ENCODE results near the gene PIAS4. TPM values are rescaled to one million over a fixed set of nuclear protein-coding genes. Genes with fewer than 3 reads are reported as not detected.

PIAS4 gene
- total and polyA plus RNA-seq, 9 donors = 14.7 to 26.2 (median 23.6) TPM

DNA sequence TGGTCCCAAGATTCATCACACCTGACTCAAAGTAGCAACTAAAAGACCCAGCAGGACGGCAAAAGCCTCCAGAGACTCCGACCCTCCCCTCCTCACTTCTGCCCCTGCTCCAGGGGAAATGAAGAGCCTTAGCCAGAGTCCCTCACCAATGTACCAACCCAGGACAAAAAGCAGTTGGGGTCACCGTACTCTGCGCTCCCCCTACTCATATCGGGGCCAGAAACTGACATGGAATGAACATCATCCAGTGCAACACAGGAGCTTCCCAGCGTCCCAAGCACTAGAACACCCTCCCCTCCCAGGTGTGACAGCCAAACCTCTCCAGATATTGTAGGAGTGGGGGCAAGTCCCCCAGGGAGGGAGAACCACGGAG, 24.0 kb upstream of the PIAS4 start:
- Histone ChIP-seq H3K4me3 (ENCODE audit: low read length) (peak overlapping the region; percentile 98), H3K27me3 (ENCODE audit: control insufficient read depth, insufficient read depth, low read length) (peaks cover 13% of the 10 kb centered on the region), H3K27ac (ENCODE audit: low read length) (peak overlapping the region; percentile 90), H3K9me3 (replicated peaks; ENCODE audit: control insufficient read depth, low read depth, low read length) (no peaks in the 10 kb centered on the region), H3K4me1 (ENCODE audit: control insufficient read depth, insufficient read depth, low read length) (peaks cover 49% of the 10 kb centered on the region), H3K36me3 (ENCODE audit: control insufficient read depth, insufficient read depth, low read length) (peaks cover 57% of the 10 kb centered on the region)
- no peak for DNase-seq
- WGBS (ENCODE audit: insufficient coverage) = 36% methylated on average over 2 of the region's 7 CpGs

DNA sequence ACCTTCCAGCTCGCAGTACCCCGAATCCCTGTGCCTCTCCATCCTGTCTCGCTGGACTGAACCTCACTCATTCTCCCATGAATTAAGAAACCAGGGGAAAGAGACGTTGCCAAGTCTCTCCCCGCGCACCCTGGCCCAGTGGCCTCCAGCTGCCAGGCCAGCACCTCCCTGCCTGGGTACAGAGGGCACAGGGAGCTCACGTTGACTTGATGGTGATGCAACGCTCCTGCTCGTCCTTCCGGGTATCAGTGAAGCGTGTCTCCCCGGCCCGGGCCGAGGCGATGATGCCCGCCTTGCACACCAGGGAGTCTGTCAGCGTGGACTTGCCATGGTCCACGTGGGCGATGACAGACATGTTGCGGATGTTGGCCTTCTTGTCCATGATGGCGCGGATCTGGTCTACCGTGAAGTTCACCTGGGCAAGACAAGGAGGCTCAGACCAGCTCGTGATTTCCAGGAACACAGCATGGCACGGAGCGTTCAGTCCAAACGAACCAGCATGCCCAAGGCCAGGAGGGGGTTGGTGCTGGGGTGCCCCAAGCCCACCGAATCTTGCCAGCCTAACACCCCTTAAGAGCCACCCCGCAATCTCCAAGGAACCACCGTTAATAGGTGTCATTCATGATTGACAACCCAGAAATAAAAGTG, 23.5 kb upstream of the PIAS4 start:
- 47% methylated on average over 25 of the region's 30 CpGs for WGBS (ENCODE audit: insufficient coverage)
- peaks cover 49% of the 10 kb centered on the region for H3K4me1 ChIP-seq (ENCODE audit: control insufficient read depth, insufficient read depth, low read length)
- peak overlapping the region; percentile 98 for H3K4me3 ChIP-seq (ENCODE audit: low read length)
- peak; percentile 28 for DNase-seq
- peaks cover 13% of the 10 kb centered on the region for H3K27me3 ChIP-seq (ENCODE audit: control insufficient read depth, insufficient read depth, low read length)
- peak overlapping the region; percentile 90 for H3K27ac ChIP-seq (ENCODE audit: low read length)
- H3K36me3 ChIP-seq (ENCODE audit: control insufficient read depth, insufficient read depth, low read length) = peaks cover 53% of the 10 kb centered on the region
- no peaks in the 10 kb centered on the region for H3K9me3 ChIP-seq (replicated peaks; ENCODE audit: control insufficient read depth, low read depth, low read length)

- Histone ChIP-seq H3K4me1 (ENCODE audit: control insufficient read depth, insufficient read depth, low read length) (peaks cover 49% of the 10 kb centered on the region), H3K4me3 (ENCODE audit: low read length) (peak overlapping the region; percentile 98), H3K27me3 (ENCODE audit: control insufficient read depth, insufficient read depth, low read length) (peaks cover 13% of the 10 kb centered on the region), H3K36me3 (ENCODE audit: control insufficient read depth, insufficient read depth, low read length) (peaks cover 48% of the 10 kb centered on the region), H3K27ac (ENCODE audit: low read length) (peak overlapping the region; percentile 90), H3K9me3 (replicated peaks; ENCODE audit: control insufficient read depth, low read depth, low read length) (no peaks in the 10 kb centered on the region)
- WGBS (ENCODE audit: insufficient coverage) = 0% methylated on average over 4 of the region's 10 CpGs
- DNase-seq = peak; percentile 47
Observed at GRCh38 chr19:3984584-3984907, 23.0 kb upstream of the PIAS4 start.

DNA sequence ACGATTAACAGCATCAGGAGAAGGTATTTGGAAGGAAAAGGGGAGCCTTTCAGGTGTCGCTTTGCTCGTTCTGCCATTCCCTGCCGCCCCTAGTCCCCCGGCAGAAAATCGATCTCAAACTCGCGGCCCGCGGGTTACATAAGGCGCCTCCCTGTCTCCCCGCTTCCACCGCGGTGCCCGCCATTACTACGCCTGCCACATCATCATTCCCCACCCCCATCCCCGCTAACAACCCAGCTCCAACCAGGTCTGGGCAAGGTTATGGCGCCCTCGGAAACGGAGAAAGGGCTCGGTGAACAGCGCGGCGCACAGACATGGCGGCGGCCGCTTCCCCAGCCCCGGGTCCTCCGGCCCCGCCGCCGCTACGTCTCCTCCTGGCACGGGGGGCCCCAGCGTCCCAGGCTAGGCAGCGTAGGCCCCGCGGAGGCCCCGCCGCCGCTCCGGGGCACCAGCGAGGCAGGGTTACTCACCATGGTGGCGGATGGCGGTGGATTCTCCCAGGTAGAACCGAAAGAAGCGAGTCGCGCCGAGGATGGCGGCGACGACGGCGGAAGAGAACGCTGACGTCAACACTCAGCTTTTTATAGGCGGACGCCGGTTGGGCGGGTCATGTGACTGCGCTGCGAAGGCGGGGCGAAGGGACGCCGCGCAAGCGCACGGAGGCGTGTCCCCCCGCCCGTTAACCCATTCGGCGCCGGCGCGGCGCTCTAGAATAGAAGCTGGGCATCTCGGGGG, 22.5 kb upstream of the PIAS4 start, which contains the start of gene EEF2:
TSS of gene EEF2 (minus strand) at position 556 of the 735 bp plus-strand sequence. CDS start at position 473, 83 bp downstream.
- peak within 1 kb of the TSS; percentile 98 for H3K4me3 ChIP-seq (ENCODE audit: low read length)
- H3K27me3 ChIP-seq (ENCODE audit: control insufficient read depth, insufficient read depth, low read length) = peaks cover 13% of the 10 kb centered on the region
- H3K4me1 ChIP-seq (ENCODE audit: control insufficient read depth, insufficient read depth, low read length) = peaks cover 49% of the 10 kb centered on the region
- peaks cover 43% of the 10 kb centered on the region for H3K36me3 ChIP-seq (ENCODE audit: control insufficient read depth, insufficient read depth, low read length)
- WGBS (ENCODE audit: insufficient coverage) = under 1% methylated on average over 78 of the region's 80 CpGs
- peak within 1 kb of the TSS; percentile 90 for H3K27ac ChIP-seq (ENCODE audit: low read length)
- peak; percentile 95 for DNase-seq
- no peaks in the 10 kb centered on the region for H3K9me3 ChIP-seq (replicated peaks; ENCODE audit: control insufficient read depth, low read depth, low read length)

- 0% methylated on average over 3 of the region's 19 CpGs for WGBS (ENCODE audit: insufficient coverage)
- Histone ChIP-seq H3K36me3 (ENCODE audit: control insufficient read depth, insufficient read depth, low read length) (peaks cover 36% of the 10 kb centered on the region), H3K9me3 (replicated peaks; ENCODE audit: control insufficient read depth, low read depth, low read length) (no peaks in the 10 kb centered on the region), H3K4me1 (ENCODE audit: control insufficient read depth, insufficient read depth, low read length) (peaks cover 49% of the 10 kb centered on the region), H3K27ac (ENCODE audit: low read length) (no peak overlapping the region), H3K4me3 (ENCODE audit: low read length) (peak overlapping the region; percentile 98), H3K27me3 (ENCODE audit: control insufficient read depth, insufficient read depth, low read length) (peaks cover 13% of the 10 kb centered on the region)
- DNase-seq = no peak
Observed at GRCh38 chr19:3985643-3986259, 21.8 kb upstream of the PIAS4 start.

GRCh38 chr19:3986260-3987041, 21.1 kb upstream of the PIAS4 start:
- WGBS (ENCODE audit: insufficient coverage) = 0% methylated on average over 3 of the region's 21 CpGs
- peaks cover 29% of the 10 kb centered on the region for H3K36me3 ChIP-seq (ENCODE audit: control insufficient read depth, insufficient read depth, low read length)
- H3K4me3 ChIP-seq (ENCODE audit: low read length) = peak overlapping the region; percentile 98
- H3K4me1 ChIP-seq (ENCODE audit: control insufficient read depth, insufficient read depth, low read length) = peaks cover 49% of the 10 kb centered on the region
- H3K27me3 ChIP-seq (ENCODE audit: control insufficient read depth, insufficient read depth, low read length) = peaks cover 13% of the 10 kb centered on the region
- peak; percentile 85 for DNase-seq
- H3K9me3 ChIP-seq (replicated peaks; ENCODE audit: control insufficient read depth, low read depth, low read length) = no peaks in the 10 kb centered on the region
- H3K27ac ChIP-seq (ENCODE audit: low read length) = no peak overlapping the region

DNA sequence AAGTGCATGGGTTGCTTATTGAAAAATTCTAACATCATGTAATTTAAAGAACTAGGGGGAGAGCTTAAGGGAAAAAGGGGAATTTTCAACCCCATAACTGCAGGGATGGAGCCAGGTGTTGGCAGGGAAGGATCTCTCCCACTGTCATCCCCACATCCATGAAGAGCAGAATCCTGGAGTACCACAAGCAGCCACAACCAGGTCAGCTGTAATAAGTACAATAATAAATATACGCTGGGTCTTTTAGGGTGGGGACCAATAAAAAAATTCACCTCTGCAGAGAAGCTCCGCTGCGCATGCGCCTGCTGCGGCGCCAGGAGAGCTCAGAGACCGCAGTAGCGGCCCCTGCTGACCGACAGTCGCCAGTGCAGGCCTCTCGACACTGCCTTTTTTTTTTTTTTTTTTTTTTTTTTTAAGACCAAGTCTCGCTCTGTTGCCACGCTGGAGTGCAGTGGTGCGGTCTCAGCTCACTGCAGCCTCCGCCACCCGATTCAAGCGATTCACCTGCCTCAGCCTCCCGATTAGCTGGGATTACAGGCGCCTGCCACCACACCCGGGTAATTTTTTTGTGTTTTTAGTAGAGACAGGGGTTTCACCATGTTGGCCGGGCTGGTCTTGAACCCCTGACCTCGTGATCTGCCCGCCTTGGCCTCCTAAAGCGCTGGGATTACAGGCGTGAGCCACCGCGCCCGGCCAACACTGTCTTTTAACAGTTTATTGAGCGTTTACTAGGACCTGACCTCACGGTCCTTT, 19.7 kb upstream of the PIAS4 start:
- Histone ChIP-seq H3K9me3 (replicated peaks; ENCODE audit: control insufficient read depth, low read depth, low read length) (no peaks in the 10 kb centered on the region), H3K36me3 (ENCODE audit: control insufficient read depth, insufficient read depth, low read length) (peaks cover 16% of the 10 kb centered on the region), H3K4me3 (ENCODE audit: low read length) (no peak overlapping the region), H3K27me3 (ENCODE audit: control insufficient read depth, insufficient read depth, low read length) (peaks cover 13% of the 10 kb centered on the region), H3K4me1 (ENCODE audit: control insufficient read depth, insufficient read depth, low read length) (peaks cover 41% of the 10 kb centered on the region), H3K27ac (ENCODE audit: low read length) (no peak overlapping the region)
- DNase-seq = peak; percentile 92
- WGBS (ENCODE audit: insufficient coverage) = 8% methylated on average over 26 of the region's 30 CpGs

- H3K4me3 ChIP-seq (ENCODE audit: low read length) = no peak overlapping the region
- no peaks in the 10 kb centered on the region for H3K36me3 ChIP-seq (ENCODE audit: control insufficient read depth, insufficient read depth, low read length)
- no peak for DNase-seq
- H3K9me3 ChIP-seq (replicated peaks; ENCODE audit: control insufficient read depth, low read depth, low read length) = no peaks in the 10 kb centered on the region
- H3K27ac ChIP-seq (ENCODE audit: low read length) = no peak overlapping the region
- H3K27me3 ChIP-seq (ENCODE audit: control insufficient read depth, insufficient read depth, low read length) = peaks cover 13% of the 10 kb centered on the region
- peaks cover 23% of the 10 kb centered on the region for H3K4me1 ChIP-seq (ENCODE audit: control insufficient read depth, insufficient read depth, low read length)
- WGBS (ENCODE audit: insufficient coverage) = 60% methylated on average over 2 of the region's 3 CpGs
Observed at GRCh38 chr19:3990815-3991117, 16.8 kb upstream of the PIAS4 start.

DNA sequence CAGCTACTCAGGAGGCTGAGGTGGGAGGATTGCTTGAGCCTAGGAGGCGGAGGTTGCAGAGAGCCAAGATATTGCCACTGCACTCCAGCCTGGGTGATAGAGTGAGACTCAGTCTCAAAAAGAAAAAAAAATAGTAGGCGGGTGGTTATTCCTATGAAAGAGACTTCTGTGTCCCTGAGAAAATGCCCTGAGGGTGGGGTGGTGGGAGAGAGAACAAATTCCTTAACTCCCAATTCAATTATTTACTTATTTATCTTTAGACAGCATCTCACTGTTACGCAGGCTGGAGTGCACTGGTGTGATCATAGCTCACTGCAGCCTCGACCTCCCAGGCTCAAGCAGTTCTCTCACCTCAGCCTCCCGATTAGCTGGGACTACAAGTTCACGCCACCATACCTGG, 11.9 kb upstream of the PIAS4 start:
- Histone ChIP-seq H3K36me3 (ENCODE audit: control insufficient read depth, insufficient read depth, low read length) (no peaks in the 10 kb centered on the region), H3K27ac (ENCODE audit: low read length) (no peak overlapping the region), H3K9me3 (replicated peaks; ENCODE audit: control insufficient read depth, low read depth, low read length) (no peaks in the 10 kb centered on the region), H3K4me1 (ENCODE audit: control insufficient read depth, insufficient read depth, low read length) (no peaks in the 10 kb centered on the region), H3K4me3 (ENCODE audit: low read length) (no peak overlapping the region), H3K27me3 (ENCODE audit: control insufficient read depth, insufficient read depth, low read length) (no peaks in the 10 kb centered on the region)
- WGBS (ENCODE audit: insufficient coverage) = 75% methylated on average over 5 of the region's 6 CpGs
- no peak for DNase-seq

Data from muscle of leg (tissue), 11 donors.